ENCODE results near the gene GAD2.
"Not testable (repeated sequence)": the region's sequence is repeated elsewhere in the genome, so short reads cannot be mapped to it uniquely, and the experiment has no call there.

The GAD2 gene

DNA sequence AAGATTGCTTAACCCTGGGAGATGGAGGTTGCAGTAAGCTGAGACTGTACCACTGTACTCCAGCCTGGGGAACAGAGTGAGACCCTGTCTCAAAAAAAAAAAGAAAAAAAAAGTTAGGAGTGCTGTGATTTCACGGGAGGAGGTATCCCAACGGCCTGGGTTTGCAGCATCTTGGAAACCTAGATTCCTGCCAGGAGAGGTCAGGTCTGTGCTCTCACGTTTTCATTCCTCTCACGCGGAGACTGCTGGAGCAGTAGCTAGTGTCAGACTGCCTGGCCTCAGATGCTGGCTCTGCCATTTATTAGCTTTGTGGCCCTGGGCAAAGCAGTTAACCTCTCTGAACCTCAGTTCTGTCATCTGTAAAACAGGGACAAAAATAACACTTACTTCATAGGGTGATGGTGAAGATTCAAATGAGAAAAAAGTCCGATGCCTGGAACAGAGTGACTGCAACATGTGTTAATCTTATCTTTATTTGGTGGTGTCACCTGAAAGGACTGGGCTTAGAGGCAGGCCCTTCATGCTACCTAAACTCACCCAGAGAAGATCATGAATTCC is 94.9 kb downstream of the GAD2 start:
- Mint-ChIP-seq H3K9me3 (no peaks in the 10 kb centered on the region), H3K27me3 (peaks cover 20% of the 10 kb centered on the region)
- ATAC-seq (ENCODE audit: low read depth), result no peak

DNA sequence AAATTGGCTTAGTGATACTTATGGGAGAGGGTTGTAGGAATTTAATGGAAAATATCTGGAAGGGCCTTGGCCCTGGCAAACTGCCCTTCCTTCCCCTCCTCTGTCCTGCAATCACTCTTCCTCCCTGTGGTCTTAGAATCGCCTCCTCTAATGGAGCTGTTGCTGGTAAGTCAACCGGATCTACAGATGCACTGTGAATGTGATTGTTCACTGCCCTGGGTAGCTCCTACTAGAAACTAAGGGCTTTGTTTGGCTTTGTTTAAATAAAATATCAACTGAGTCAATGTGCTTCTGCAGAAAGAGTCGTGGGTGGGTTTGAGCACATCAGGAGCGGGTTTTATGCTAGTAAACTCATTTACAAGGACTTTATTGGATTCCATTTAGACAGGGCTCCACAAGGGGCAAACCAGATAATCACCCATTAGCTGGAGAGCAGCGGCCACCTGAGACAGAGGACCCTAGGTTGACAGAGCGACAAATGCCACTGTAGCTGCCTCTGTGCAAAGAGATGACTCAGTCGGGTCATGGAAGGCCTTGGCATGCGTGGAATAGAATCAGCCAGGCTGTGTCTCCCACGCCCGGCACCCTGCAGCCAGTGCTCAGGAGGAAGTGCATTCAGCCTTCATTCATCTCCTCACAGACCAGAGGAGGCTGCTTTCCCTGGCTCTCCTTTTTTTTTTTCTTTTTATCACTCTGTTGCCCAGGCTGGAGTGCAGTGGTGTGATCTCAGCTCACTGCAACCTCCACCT is 97.9 kb downstream of the GAD2 start:
- Mint-ChIP-seq H3K4me1 (peaks cover 5% of the 10 kb centered on the region), H3K27me3 (peaks cover 12% of the 10 kb centered on the region), H3K4me3 (no peak overlapping the region), H3K36me3 (no peaks in the 10 kb centered on the region), H3K27ac (no peak overlapping the region), H3K9me3 (no peaks in the 10 kb centered on the region)
- DNase-seq (ENCODE audit: low spot score in 2 of 2) (no peak), ATAC-seq (ENCODE audit: low read depth) (no peak)

More for the DNA sequence above, 94.9 kb downstream of the GAD2 start:
- peaks cover 5% of the 10 kb centered on the region for H3K4me1 Mint-ChIP-seq
- H3K27ac Mint-ChIP-seq, result no peak overlapping the region
- H3K4me3 Mint-ChIP-seq, result no peak overlapping the region
- DNase-seq (ENCODE audit: low spot score in 2 of 2), result no peak
- no peaks in the 10 kb centered on the region for H3K36me3 Mint-ChIP-seq

DNA sequence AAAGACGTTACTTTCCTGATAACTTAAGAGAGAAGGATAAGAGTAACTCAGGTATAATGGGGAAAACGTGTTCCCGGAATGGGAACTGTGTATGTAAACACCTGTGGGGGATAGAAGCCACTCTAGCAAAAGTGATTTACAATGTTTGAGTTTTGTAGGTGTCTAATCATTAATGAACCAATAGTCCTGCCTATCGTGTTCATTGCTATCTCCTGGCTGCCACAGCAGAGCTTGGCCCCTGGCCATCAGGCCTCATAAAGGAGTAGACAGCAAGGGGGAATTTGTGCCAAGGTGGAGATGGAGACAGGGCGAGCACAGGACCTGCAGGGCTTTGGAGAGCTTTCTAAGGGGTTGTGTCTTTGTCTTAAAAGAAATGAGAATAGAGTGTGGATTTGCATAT is 102.1 kb downstream of the GAD2 start:
- DNase-seq (ENCODE audit: low spot score in 2 of 2), result no peak
- no peak overlapping the region for H3K27ac Mint-ChIP-seq
- no peaks in the 10 kb centered on the region for H3K9me3 Mint-ChIP-seq
- H3K36me3 Mint-ChIP-seq, result no peaks in the 10 kb centered on the region
- H3K4me1 Mint-ChIP-seq, result no peaks in the 10 kb centered on the region
- peaks cover 9% of the 10 kb centered on the region for H3K27me3 Mint-ChIP-seq
- H3K4me3 Mint-ChIP-seq, result no peak overlapping the region
- no peak for ATAC-seq (ENCODE audit: low read depth)

DNA sequence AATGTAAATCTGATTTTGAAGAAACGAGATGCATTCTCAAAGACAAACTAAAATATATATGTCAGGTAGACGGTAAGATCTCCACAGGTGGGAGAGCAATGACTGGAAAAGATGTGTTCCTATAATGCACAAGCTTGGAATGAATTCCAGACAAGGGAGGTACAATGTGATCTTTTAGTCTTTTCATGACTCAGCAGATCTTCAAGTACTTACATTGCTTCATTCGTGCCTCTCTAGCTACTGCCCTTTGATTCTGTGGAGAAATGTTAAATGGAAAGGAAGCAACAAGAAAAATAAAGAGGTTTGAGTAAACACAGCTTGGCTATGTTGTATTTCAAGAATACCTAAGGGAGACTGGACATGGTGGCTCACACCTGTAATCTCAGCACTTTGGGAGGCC is 106.6 kb downstream of the GAD2 start:
- H3K9me3 Mint-ChIP-seq, result peaks cover 4% of the 10 kb centered on the region
- H3K4me1 Mint-ChIP-seq, result no peaks in the 10 kb centered on the region
- H3K27me3 Mint-ChIP-seq, result peaks cover 3% of the 10 kb centered on the region
- H3K36me3 Mint-ChIP-seq, result no peaks in the 10 kb centered on the region
- H3K27ac Mint-ChIP-seq, result no peak overlapping the region
- H3K4me3 Mint-ChIP-seq, result no peak overlapping the region
- ATAC-seq (ENCODE audit: low read depth) (no peak), DNase-seq (ENCODE audit: low spot score in 2 of 2) (no peak)

DNA sequence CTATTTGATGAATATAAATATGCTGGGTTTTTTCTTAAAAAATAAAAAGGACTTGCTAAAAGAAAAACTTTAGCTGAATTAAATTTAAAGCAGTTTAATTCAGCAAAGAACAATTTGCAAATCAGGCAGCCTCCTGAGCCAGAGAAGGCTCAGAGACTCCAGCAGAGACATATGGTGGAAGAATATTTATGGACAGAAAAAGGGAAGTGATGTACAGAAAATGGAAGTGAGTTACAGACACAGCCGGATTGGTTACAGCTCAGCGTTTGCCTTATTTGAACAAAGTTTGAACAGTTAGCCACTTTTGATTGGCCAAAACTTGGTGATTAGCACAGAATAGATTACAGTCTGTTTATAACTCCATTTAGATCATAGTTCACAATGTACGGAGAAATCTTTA is 110.3 kb downstream of the GAD2 start:
- no peak overlapping the region for H3K4me3 Mint-ChIP-seq
- no peaks in the 10 kb centered on the region for H3K36me3 Mint-ChIP-seq
- DNase-seq (ENCODE audit: low spot score in 2 of 2), result no peak
- no peak overlapping the region for H3K27ac Mint-ChIP-seq
- H3K27me3 Mint-ChIP-seq, result peaks cover 5% of the 10 kb centered on the region
- peaks cover 4% of the 10 kb centered on the region for H3K9me3 Mint-ChIP-seq
- H3K4me1 Mint-ChIP-seq, result peaks cover 4% of the 10 kb centered on the region
- ATAC-seq (ENCODE audit: low read depth), result no peak

DNA sequence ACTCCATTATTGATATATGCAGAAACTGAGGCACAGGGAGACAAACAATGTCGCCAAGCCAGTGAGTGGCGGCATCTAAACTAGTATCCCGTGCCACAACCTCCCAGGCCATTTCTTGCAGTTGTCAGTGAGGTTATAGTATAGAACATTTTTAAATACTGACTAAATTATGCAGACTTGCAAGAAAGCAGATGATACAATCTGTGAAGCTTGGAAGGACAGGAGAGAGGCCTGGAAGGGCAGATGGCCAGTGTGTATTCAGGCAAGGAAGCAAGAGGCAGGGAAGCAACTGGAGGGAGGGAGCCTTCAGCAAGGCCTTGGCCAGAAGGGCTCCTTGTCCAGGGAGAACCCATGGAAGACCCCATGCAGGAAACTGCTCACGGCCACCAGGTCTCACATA is 111.2 kb downstream of the GAD2 start:
- Mint-ChIP-seq H3K36me3 (no peaks in the 10 kb centered on the region), H3K4me1 (peaks cover 4% of the 10 kb centered on the region), H3K27me3 (peaks cover 5% of the 10 kb centered on the region), H3K27ac (no peak overlapping the region), H3K9me3 (peaks cover 4% of the 10 kb centered on the region), H3K4me3 (no peak overlapping the region)
- DNase-seq (ENCODE audit: low spot score in 2 of 2) (no peak), ATAC-seq (ENCODE audit: low read depth) (no peak)

DNA sequence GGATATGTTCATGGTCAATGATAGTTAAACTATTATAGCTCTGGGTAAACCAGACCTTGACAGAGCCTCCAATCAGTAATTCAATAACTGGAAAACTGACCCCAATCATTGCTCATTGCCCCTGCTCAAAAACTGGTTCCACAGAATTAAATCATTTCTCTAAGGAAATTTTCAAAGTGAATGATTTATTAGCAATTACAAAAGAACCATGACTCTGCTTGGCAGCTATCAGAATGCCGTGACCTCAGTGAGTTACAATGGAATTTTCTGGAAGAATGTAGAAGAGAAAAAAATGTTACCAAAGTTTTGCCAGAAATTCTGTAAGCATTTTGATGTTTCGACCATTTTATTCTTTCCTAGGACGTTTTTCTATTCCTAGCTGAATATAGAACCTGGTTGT is 114.8 kb downstream of the GAD2 start:
- H3K27me3 Mint-ChIP-seq, result peaks cover 3% of the 10 kb centered on the region
- DNase-seq (ENCODE audit: low spot score in 2 of 2), result no peak
- peaks cover 6% of the 10 kb centered on the region for H3K9me3 Mint-ChIP-seq
- no peak overlapping the region for H3K4me3 Mint-ChIP-seq
- no peak for ATAC-seq (ENCODE audit: low read depth)
- H3K27ac Mint-ChIP-seq, result no peak overlapping the region
- peaks cover 6% of the 10 kb centered on the region for H3K4me1 Mint-ChIP-seq
- peaks cover 4% of the 10 kb centered on the region for H3K36me3 Mint-ChIP-seq

DNA sequence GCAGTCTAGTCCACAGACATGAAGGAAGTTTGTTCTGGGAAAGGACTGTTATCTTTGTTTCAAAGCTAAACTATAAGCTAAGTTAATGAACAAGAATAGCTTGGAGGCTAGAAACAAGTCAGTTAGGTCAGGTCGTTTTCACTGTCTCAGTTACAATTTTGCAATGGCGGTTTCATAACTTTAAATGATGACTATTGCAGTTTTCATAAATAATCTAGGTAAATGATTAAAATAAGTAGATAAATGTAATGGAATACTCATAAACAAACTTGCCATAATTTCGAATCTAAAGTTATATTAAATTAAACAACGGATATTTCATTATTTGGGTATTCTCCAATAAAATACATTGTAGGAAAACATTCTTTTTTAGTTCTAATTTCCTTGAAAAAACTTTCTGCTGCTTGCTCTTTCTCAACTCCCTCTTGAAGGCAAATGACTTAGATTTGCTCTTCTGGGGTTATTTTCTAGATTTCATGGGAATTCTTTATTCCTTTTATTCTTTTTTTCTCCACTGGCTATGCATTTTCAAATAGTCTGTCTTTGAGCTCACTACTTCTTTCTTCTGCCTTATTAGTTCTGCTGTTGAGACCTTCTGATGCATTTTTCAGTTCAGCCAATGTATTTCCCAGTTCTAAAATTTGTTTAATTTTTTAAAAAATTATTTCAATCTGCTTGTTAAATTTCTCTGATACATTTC is 117.8 kb downstream of the GAD2 start:
- Mint-ChIP-seq H3K27ac (no peak overlapping the region), H3K36me3 (peaks cover 4% of the 10 kb centered on the region), H3K9me3 (peaks cover 6% of the 10 kb centered on the region), H3K27me3 (peaks cover 3% of the 10 kb centered on the region), H3K4me1 (peaks cover 6% of the 10 kb centered on the region), H3K4me3 (no peak overlapping the region)
- DNase-seq (ENCODE audit: low spot score in 2 of 2), result no peak
- ATAC-seq (ENCODE audit: low read depth), result no peak

DNA sequence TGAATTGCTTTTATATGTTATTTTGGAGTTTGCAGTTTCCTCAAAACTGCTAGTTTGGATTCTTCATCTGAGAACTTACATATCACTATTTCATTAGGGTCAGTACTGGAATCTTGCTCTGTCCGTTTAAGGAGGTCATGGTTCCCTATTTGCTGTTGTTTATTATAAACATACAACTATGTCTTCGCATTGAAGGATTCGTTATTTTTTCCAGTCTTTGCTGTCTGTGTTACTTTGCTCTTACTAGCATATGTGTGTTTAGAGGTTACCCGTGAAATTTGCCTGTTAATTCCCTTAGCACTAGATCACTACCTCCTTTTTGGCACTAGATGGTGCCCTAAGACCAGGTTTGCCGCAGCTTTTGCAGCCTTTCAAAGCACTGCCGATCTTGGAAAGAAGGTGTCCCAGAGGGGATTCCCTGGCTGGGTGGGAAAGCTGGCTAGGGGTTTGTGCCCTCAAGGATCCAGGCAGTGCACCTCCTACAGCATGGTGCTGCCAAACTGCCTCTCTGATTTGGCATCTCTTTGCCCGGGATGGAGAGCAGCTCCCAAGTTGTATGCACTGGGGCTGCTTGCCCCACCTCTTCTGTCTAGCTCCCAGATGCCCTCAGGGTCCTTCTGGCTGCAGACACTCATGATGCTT is 118.5 kb downstream of the GAD2 start:
- no peaks in the 10 kb centered on the region for H3K27me3 Mint-ChIP-seq

DNA sequence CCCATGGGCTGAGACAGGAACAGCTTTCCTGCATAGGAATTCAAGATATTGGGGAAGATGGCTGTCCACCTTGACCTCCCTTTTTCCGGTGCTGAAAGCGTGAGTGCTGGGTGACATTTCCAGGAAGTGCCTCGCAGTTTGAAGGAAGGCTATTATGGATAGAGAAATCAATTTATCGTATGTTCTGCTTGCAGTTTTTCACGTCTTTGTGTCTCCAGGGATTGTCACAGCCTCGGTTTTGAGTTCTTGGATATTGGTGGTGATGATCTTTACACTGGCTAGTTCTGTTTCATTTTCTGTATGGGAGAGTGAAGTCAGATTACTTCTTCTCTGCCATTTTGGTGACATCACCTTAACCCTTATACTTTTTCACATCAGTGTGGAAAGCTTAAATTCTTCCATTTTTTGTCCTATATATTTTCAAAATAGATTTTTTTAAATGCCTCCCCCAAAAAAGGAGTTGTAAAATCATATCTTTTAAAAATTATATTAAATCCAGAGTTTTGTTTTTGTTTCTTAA is 119.1 kb downstream of the GAD2 start:
- peaks cover 6% of the 10 kb centered on the region for H3K9me3 Mint-ChIP-seq
- no peaks in the 10 kb centered on the region for H3K27me3 Mint-ChIP-seq
- H3K36me3 Mint-ChIP-seq, result peaks cover 4% of the 10 kb centered on the region
- H3K4me3 Mint-ChIP-seq, result peak overlapping the region; percentile 85
- peak; percentile 53 for ATAC-seq (ENCODE audit: low read depth)
- H3K27ac Mint-ChIP-seq, result peak overlapping the region; percentile 56
- peak in 1 of 2 donors; percentile 1 for DNase-seq (ENCODE audit: low spot score in 2 of 2)
- H3K4me1 Mint-ChIP-seq, result peaks cover 3% of the 10 kb centered on the region

More for the DNA sequence above, 118.5 kb downstream of the GAD2 start:
- H3K9me3 Mint-ChIP-seq, result peaks cover 6% of the 10 kb centered on the region
- ATAC-seq (ENCODE audit: low read depth) (peak; percentile 90), DNase-seq (ENCODE audit: low spot score in 2 of 2) (peak; percentile 62 to 74)
- H3K4me1 Mint-ChIP-seq, result peaks cover 3% of the 10 kb centered on the region
- peaks cover 4% of the 10 kb centered on the region for H3K36me3 Mint-ChIP-seq
- H3K27ac Mint-ChIP-seq, result peak overlapping the region; percentile 56
- peak overlapping the region; percentile 85 for H3K4me3 Mint-ChIP-seq

DNA sequence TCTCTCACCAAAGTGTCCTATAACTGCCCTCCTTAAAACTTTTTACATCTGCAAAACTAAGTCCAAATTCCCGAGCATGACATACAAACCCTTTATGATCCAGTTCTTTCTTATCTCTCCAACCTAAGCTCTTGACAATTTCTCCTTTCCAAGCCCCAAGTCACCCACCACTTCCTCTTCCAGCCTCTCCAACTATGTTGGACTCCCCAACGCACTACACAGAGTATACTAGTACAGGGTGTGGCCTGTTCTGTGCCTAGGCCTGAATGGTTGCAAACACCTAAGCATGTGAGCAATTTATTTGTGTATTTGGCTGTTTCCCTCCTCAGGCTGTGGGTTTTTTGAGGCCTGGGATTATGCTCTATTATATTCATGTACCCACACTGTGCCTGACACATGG is 120.4 kb downstream of the GAD2 start:
- peaks cover 3% of the 10 kb centered on the region for H3K4me1 Mint-ChIP-seq
- H3K27ac Mint-ChIP-seq, result no peak overlapping the region
- H3K27me3 Mint-ChIP-seq, result peaks cover 5% of the 10 kb centered on the region
- ATAC-seq (ENCODE audit: low read depth), result no peak
- DNase-seq (ENCODE audit: low spot score in 2 of 2), result no peak
- peaks cover 6% of the 10 kb centered on the region for H3K9me3 Mint-ChIP-seq
- peak overlapping the region; percentile 9 for H3K4me3 Mint-ChIP-seq
- peaks cover 4% of the 10 kb centered on the region for H3K36me3 Mint-ChIP-seq

DNA sequence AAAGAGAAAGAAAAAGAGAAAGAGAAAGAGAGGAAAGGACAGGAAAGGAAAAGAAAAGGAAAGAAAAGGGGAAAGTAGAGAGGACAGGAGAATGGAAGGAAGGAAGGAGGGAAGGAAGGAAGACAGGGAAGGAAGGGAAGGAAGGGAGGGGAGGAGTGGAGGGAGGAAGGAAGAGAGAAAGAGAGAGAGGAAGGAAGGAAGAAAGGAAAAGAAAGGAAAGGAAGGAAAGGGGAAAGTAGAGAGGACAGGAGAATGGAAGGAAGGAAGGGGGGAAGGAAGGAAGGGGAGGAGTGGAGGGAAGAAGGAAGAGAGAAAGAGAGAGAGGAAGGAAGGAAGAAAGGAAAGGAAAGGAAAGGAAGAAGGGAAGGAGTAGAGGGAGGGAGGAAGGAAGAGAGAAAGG is 125.1 kb downstream of the GAD2 start:
- ATAC-seq (ENCODE audit: low read depth) (no peak), DNase-seq (ENCODE audit: low spot score in 2 of 2) (no peak)
- no peaks in the 10 kb centered on the region for H3K4me1 Mint-ChIP-seq
- no peaks in the 10 kb centered on the region for H3K9me3 Mint-ChIP-seq
- no peaks in the 10 kb centered on the region for H3K36me3 Mint-ChIP-seq
- no peak overlapping the region for H3K4me3 Mint-ChIP-seq
- H3K27ac Mint-ChIP-seq, result peak overlapping the region; percentile 8
- peaks cover 5% of the 10 kb centered on the region for H3K27me3 Mint-ChIP-seq

DNA sequence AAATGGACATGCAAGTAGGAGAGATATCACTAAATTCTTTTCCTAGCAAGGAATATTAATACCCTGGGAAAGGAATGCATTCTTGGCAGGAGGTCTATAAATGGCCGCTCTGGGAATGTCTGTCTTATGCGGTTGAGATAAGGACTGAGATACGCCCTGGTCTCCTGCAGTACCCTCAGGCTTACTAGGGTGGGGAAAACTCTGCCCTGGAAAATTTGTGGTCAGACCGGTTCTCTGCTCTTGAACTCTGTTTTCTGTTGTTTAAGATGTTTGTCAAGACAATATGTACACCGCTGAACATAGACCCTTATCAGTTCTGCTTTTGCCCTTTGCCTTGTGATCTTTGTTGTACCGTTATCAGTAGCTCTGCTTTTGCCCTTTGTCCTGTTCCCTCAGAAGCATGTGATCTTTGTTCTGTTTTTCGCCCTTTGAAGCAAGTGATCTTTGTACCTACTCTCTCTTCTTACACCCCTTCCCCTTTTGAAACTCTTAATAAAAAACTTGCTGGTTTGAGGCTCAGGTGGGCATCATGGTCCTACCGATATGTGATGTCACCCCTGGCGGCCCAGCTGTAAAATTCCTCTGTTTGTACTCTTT is 132.3 kb downstream of the GAD2 start:
- H3K27ac Mint-ChIP-seq; H3K36me3 Mint-ChIP-seq; H3K27me3 Mint-ChIP-seq; H3K4me3 Mint-ChIP-seq; ATAC-seq (ENCODE audit: low read depth); H3K4me1 Mint-ChIP-seq; H3K9me3 Mint-ChIP-seq; DNase-seq (ENCODE audit: low spot score in 2 of 2): not testable (repeated sequence)

Data from memory B cell (primary cell).